GM12872 (cell line): ENCODE results near the gene FUBP3.

ENCODE experiments used
- CTCF ChIP-seq: IDR thresholded peaks from 3 replicates; pipeline ENCODE4 v1.5.1; 2011; ENCODE audit warnings: low read depth, mild to moderate bottlenecking, low read length, moderate library complexity; ENCODE audit not compliant: insufficient read depth

The FUBP3 gene

GRCh38 chr9:130660683-130661450 lies 81.5 kb downstream of the FUBP3 start:
- TF ChIP-seq CTCF = no peak

GRCh38 chr9:130661451-130662098 lies 82.2 kb downstream of the FUBP3 start:
- TF ChIP-seq CTCF = no peak

- TF ChIP-seq CTCF = no peak
Measured at GRCh38 chr9:130662099-130662969, 83.0 kb downstream of the FUBP3 start.

- no peak for TF ChIP-seq CTCF
Measured at GRCh38 chr9:130662970-130663257, 83.5 kb downstream of the FUBP3 start.

GRCh38 chr9:130663258-130663976 lies 84.0 kb downstream of the FUBP3 start:
- no peak for TF ChIP-seq CTCF

- no peak for TF ChIP-seq CTCF
Measured at GRCh38 chr9:130663977-130664250, 84.5 kb downstream of the FUBP3 start.
